Fibroblast of mammary gland (primary cell): ENCODE data around the gene NPEPPS.

ENCODE experiments used
- DNase-seq: peaks from one replicate; pipeline ENCODE4 v3.0.0-alpha.2; 2010; ENCODE audit warnings: low read depth
- H3K4me3 ChIP-seq: 2 replicates; pipeline ENCODE4 v1.5.1; 2011; ENCODE audit warnings: low read depth, mild to moderate bottlenecking, low read length, moderate library complexity; ENCODE audit not compliant: control insufficient read depth
- CTCF ChIP-seq: conservative IDR thresholded peaks from 2 replicates; pipeline ENCODE4 v1.5.1; 2011; ENCODE audit warnings: low read depth, low read length, inconsistent platforms; ENCODE audit not compliant: control insufficient read depth, insufficient read depth

Gene NPEPPS

GRCh38 chr17:47604598-47604927, 73.7 kb downstream of the NPEPPS start:
- TF ChIP-seq CTCF, result no peak
- DNase-seq, result peak; percentile 80
- H3K4me3 ChIP-seq, result no peak overlapping the region

GRCh38 chr17:47605011-47605410, 74.1 kb downstream of the NPEPPS start:
- H3K4me3 ChIP-seq, result no peak overlapping the region
- no peak for DNase-seq
- no peak for TF ChIP-seq CTCF

GRCh38 chr17:47607481-47607880, 76.6 kb downstream of the NPEPPS start:
- TF ChIP-seq CTCF, result no peak
- no peak for DNase-seq
- no peak overlapping the region for H3K4me3 ChIP-seq

- peak; percentile 23 for DNase-seq
- TF ChIP-seq CTCF, result no peak
- H3K4me3 ChIP-seq, result no peak overlapping the region
Measured at GRCh38 chr17:47611372-47612350, 80.8 kb downstream of the NPEPPS start.

GRCh38 chr17:47615766-47616424, 85.0 kb downstream of the NPEPPS start:
- no peak overlapping the region for H3K4me3 ChIP-seq
- peak; percentile 65 for DNase-seq
- TF ChIP-seq CTCF, result peak; percentile 58

GRCh38 chr17:47618410-47618809, 87.5 kb downstream of the NPEPPS start:
- DNase-seq, result peak; percentile 12
- H3K4me3 ChIP-seq, result no peak overlapping the region
- TF ChIP-seq CTCF, result peak; percentile 29
